A673 (cell line): ENCODE results near the gene RHOD. TPM values are rescaled to one million over a fixed set of nuclear protein-coding genes. Genes with fewer than 3 reads are reported as not detected.
A peak's percentile ranks its signal among the peaks of the same experiment; 100 is the strongest.

Source experiments
- BruUV-seq: library from RNA; stranded (reverse); fragments of 400-500 nt; replicated peaks from 2 replicates; lab custom pipeline; 2021; lab: Mats Ljungman, UMichigan
- CTCF ChIA-PET: fragments of 300-600 bp; sonication (Branson Sonifier 250); formaldehyde crosslinking; loops from one replicate; lab custom pipeline; 2022; ENCODE audit warnings: antibody characterized with exemption; lab: Charles Lee
- POLR2A ChIA-PET: fragments of 300-600 bp; sonication (Branson Sonifier 250); formaldehyde crosslinking; loops from one replicate; lab custom pipeline; 2022; ENCODE audit warnings: antibody characterized with exemption; ENCODE audit not compliant: low non-redundant PET; lab: Charles Lee
- DNase-seq: peaks from one replicate; pipeline ENCODE4 v3.0.0-alpha.2; 2015; ENCODE audit warnings: low spot score
- H3K27ac ChIP-seq: fragments of 200-600 bp; sonication (generic); 2 replicates; pipeline ENCODE4 v1.5.1; 2016; ENCODE audit warnings: mixed run types, low read depth, mild to moderate bottlenecking, mixed read lengths, antibody characterized with exemption, low read length; ENCODE audit not compliant: poor library complexity, severe bottlenecking
- H3K27me3 ChIP-seq: fragments of 200-600 bp; sonication (generic); replicated peaks from 2 replicates; pipeline ENCODE4 v1.6.1; 2017; ENCODE audit warnings: mixed run types, low read depth, mild to moderate bottlenecking, mixed read lengths, antibody characterized with exemption, low read length; ENCODE audit not compliant: insufficient read depth, poor library complexity
- H3K36me3 ChIP-seq: fragments of 200-600 bp; sonication (generic); 2 replicates; pipeline ENCODE4 v1.6.1; 2016; ENCODE audit warnings: mixed run types, mild to moderate bottlenecking, mixed read lengths, antibody characterized with exemption, low read length; ENCODE audit not compliant: insufficient read depth, poor library complexity, severe bottlenecking
- H3K4me1 ChIP-seq: fragments of 200-600 bp; sonication (generic); 2 replicates; pipeline ENCODE4 v1.6.1; 2017; ENCODE audit warnings: mixed run types, mild to moderate bottlenecking, mixed read lengths, antibody characterized with exemption, low read length; ENCODE audit not compliant: insufficient read depth, poor library complexity, severe bottlenecking
- H3K4me3 ChIP-seq: fragments of 200-600 bp; sonication (generic); 2 replicates; pipeline ENCODE4 v1.5.1; 2016; ENCODE audit warnings: low read depth, mixed run types, mild to moderate bottlenecking, mixed read lengths, low read length; ENCODE audit not compliant: poor library complexity, severe bottlenecking
- H3K9me3 ChIP-seq: fragments of 200-600 bp; sonication (generic); 2 replicates; pipeline ENCODE4 v1.6.1; 2016; ENCODE audit warnings: mixed run types, low read depth, mild to moderate bottlenecking, mixed read lengths, antibody characterized with exemption, low read length; ENCODE audit not compliant: poor library complexity, severe bottlenecking
- EZH2 ChIP-seq: fragments of 200-600 bp; sonication (generic); IDR thresholded peaks from 2 replicates; pipeline ENCODE4 v1.6.1; 2017; ENCODE audit warnings: borderline replicate concordance, low read depth, mild to moderate bottlenecking, mixed read lengths, antibody characterized with exemption, low read length; ENCODE audit not compliant: poor library complexity, severe bottlenecking
- intact Hi-C: fragments of 100-400 bp; cut with micrococcal nuclease; formaldehyde crosslinking; loops from one replicate; pipeline ENCODE4 v1.10.0; 2022; ENCODE audit not compliant: unreplicated experiment
- total RNA-seq: library from RNA; stranded (reverse); gene quantifications from 2 replicates; pipeline ENCODE4 v1.2.3, GENCODE V29; 2021
- TF ChIP-seq, protein P1 (sequence below): fragments of 300-800, 200-600 bp; sonication (generic); conservative IDR thresholded peaks from 2 replicates; pipeline ENCODE4 v1.5.1; 2017; ENCODE audit warnings: low read depth, mild to moderate bottlenecking, antibody characterized with exemption, low read length, moderate library complexity, mixed read lengths

The RHOD gene
- total RNA-seq, 1 experiment from 2014 or later, result 0.88 TPM

DNA sequence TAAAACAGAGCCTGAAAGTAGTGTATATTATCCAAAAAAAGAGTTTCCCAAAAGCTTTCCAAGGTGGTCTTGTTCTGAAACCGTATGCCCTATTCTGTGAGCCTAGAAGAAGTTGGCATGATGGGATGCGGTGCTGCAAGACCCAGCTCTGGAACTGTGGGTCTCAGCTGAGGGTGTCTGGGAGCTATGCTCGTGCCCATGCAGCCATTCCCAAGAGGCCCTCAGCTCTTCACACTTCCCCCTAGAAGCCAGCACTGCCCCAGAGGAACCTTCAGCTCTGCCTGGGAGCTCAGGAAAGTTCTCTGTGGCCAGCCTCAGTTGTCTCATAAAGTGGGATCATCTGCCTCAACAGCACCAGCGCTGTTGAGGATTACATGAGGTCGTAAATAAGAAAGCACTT, 40.1 kb upstream of the RHOD start:
- ChIA-PET CTCF (interaction anchor here (0.8 kb wide), 1 partner anchor 749 kb away, joined by 3 read pairs; no protein-coding TSS in a partner anchor), POLR2A (interaction anchor here (0.6 kb wide), 1 partner anchor 353 kb away, joined by 8 read pairs; no protein-coding TSS in a partner anchor)
- no peak for TF ChIP-seq EZH2
- TF ChIP-seq, protein P1, sequence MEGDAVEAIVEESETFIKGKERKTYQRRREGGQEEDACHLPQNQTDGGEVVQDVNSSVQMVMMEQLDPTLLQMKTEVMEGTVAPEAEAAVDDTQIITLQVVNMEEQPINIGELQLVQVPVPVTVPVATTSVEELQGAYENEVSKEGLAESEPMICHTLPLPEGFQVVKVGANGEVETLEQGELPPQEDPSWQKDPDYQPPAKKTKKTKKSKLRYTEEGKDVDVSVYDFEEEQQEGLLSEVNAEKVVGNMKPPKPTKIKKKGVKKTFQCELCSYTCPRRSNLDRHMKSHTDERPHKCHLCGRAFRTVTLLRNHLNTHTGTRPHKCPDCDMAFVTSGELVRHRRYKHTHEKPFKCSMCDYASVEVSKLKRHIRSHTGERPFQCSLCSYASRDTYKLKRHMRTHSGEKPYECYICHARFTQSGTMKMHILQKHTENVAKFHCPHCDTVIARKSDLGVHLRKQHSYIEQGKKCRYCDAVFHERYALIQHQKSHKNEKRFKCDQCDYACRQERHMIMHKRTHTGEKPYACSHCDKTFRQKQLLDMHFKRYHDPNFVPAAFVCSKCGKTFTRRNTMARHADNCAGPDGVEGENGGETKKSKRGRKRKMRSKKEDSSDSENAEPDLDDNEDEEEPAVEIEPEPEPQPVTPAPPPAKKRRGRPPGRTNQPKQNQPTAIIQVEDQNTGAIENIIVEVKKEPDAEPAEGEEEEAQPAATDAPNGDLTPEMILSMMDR, result no peak
- Histone ChIP-seq H3K4me3 (no peak overlapping the region), H3K36me3 (no peaks in the 10 kb centered on the region), H3K4me1 (peaks cover 3% of the 10 kb centered on the region), H3K27ac (no peak overlapping the region), H3K9me3 (no peaks in the 10 kb centered on the region), H3K27me3 (no peaks in the 10 kb centered on the region)
- DNase-seq, result no peak
- no TSS peak for BruUV-seq
- intact Hi-C loops, result no loop called here

DNA sequence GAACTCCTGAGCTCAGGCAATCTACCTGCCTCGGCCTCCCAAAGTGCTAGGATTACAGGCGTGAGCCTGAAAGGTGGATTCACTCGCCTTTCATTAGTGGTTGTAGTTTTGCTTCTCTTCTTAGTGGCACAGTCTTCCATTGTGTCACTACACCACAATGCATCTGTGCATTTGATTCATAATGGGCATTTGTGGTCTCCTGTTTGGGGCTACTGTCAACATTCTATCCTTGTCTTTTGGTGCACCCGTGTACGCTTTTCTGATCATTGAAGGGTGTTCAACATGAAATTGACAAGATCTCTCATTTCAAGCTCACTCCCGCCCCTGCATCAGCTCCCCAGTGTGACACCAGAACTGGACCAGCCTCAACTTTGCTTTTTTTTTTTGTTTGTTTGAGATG, 35.7 kb upstream of the RHOD start:
- H3K27ac ChIP-seq, result no peak overlapping the region
- peaks cover 20% of the 10 kb centered on the region for H3K4me1 ChIP-seq
- ChIA-PET POLR2A (no interaction called here), CTCF (interaction anchor here (0.6 kb wide), 1 partner anchor 90 kb away, joined by 8 read pairs; no protein-coding TSS in a partner anchor)
- intact Hi-C loops, result no loop called here
- H3K36me3 ChIP-seq, result no peaks in the 10 kb centered on the region
- TF ChIP-seq EZH2, result no peak
- TF ChIP-seq, protein P1, result no peak
- H3K27me3 ChIP-seq, result no peaks in the 10 kb centered on the region
- DNase-seq, result no peak
- H3K9me3 ChIP-seq, result no peaks in the 10 kb centered on the region
- BruUV-seq, result no TSS peak
- no peak overlapping the region for H3K4me3 ChIP-seq

DNA sequence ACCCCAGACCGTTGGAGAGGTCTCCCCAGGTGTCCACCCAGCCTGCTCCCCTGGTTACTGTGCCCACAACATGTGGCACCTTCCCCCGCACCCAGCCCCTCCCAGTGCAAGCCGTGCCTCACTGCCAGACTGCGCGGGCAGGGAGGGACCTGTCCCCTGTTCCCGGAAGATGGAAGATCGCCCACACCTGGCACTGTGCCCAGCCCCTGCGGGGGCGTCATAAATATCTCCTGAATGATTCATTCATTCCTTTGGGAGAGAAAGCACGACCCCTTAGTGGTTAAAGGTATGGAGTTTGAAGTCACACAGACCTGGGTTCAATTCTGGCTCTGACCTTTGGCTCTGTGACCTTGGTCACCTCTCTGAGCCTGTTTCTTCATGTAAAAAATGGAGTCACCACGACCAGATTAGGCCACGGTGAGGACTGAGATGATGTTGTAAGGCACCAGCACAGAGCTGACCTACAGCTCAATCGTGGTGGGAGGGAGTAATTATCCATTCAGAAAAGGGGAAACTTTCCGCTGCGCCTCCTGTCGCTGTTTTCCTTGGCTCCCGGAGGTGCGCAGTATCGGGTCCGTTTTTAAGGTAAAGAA, 34.2 kb upstream of the RHOD start:
- DNase-seq, result peak; percentile 89
- POLR2A ChIA-PET, result interaction anchor here (0.7 kb wide), 1 partner anchor 344 kb away, joined by 3 read pairs; no protein-coding TSS in a partner anchor

More for the DNA sequence above, 34.2 kb upstream of the RHOD start:
- intact Hi-C loops, result no loop called here
- Histone ChIP-seq H3K9me3 (no peaks in the 10 kb centered on the region), H3K27me3 (no peaks in the 10 kb centered on the region), H3K27ac (no peak overlapping the region), H3K4me3 (peak overlapping the region; percentile 54), H3K4me1 (peaks cover 20% of the 10 kb centered on the region), H3K36me3 (no peaks in the 10 kb centered on the region)
- no peak for TF ChIP-seq EZH2
- TF ChIP-seq, protein P1, result no peak
- BruUV-seq, result no TSS peak
- CTCF ChIA-PET, result interaction anchor here (0.6 to 1.5 kb wide), 5 partner anchors 9 to 149 kb away, joined by 3 to 4 read pairs (median 3); no protein-coding TSS in a partner anchor
